ENCODE data around the gene HARS1. TPM values are rescaled to one million over a fixed set of nuclear protein-coding genes. Genes with fewer than 3 reads are reported as not detected.
A peak's percentile ranks its signal among the peaks of the same experiment; 100 is the strongest.
"Not testable (repeated sequence)": the region's sequence is repeated elsewhere in the genome, so short reads cannot be mapped to it uniquely, and the experiment has no call there.

Gene HARS1
- total RNA-seq, 2 donors from 2014 or later = 48.0 to 52.1 TPM

DNA sequence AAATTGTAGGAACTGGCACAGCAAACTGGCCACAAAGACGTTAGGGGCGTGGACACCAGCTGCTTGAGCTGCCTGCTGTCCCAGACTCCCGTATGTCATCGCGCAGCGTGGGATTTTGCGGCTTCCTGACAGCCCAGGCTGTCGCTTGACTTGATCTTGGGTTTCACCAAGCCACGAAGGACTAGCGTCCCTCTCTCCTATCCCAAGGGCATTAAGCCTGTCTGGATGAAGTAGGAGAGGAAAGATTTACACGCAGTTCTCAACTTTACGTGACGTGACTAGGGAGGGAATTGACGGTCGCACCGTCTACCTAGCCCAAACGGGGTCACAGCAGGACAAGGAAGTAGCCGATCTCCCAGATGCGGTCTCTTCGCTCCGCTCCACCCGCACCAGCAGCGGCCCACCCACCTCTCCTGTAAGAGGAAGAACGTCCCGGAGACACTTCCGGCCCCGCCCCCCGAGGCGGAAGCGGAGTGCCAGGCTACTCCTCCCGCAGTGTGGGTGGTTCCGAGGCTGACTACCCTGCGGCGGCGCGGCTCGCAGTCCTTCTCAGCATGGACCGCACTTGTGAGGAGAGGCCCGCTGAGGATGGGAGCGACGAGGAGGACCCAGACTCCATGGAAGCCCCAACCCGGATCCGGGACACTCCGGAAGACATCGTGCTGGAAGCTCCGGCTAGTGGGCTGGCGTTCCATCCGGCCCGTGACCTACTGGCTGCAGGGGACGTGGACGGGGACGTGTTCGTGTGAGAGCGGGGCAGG, 26.6 kb downstream of the HARS1 start, which contains the start of gene WDR55:
WDR55 (plus strand) TSS at position 546 of the 761 bp plus-strand sequence; CDS start at position 555, 9 bp downstream.
- H3K9ac ChIP-seq (ENCODE audit: extremely low read depth, low read length, poor library complexity, severe bottlenecking) = peak within 1 kb of the TSS; percentile 52
- Mint-ChIP-seq H3K36me3 (ENCODE audit: low read depth) (peaks cover 66% of the 10 kb centered on the region), H3K27ac (peak within 1 kb of the TSS; percentile 91), H3K9me3 (no peaks in the 10 kb centered on the region), H3K4me3 (peak within 1 kb of the TSS; percentile 99), H3K27me3 (ENCODE audit: insufficient read depth) (no peaks in the 10 kb centered on the region), H3K4me1 (peaks cover 8% of the 10 kb centered on the region)
- H3K27me3 ChIP-seq (ENCODE audit: control insufficient read depth, insufficient read depth, low read length, poor library complexity, severe bottlenecking) = no peaks in the 10 kb centered on the region
- peaks cover 58% of the 10 kb centered on the region for H3K36me3 ChIP-seq (ENCODE audit: control insufficient read depth, insufficient read depth, low read length)
- no peak for TF ChIP-seq CTCF (conservative IDR thresholded peaks at IDR 0.05)
- H3K9me3 ChIP-seq (ENCODE audit: control insufficient read depth, low read length) = no peaks in the 10 kb centered on the region
- peak; percentile 98 for DNase-seq
- H3K4me1 ChIP-seq (ENCODE audit: control insufficient read depth, insufficient read depth, low read length) = no peaks in the 10 kb centered on the region
- peak within 1 kb of the TSS; percentile 72 for H3K27ac ChIP-seq (ENCODE audit: low read depth, low read length)
- H3K4me3 ChIP-seq (ENCODE audit: low read length) = peak within 1 kb of the TSS; percentile 87
- WGBS, 2 experiments (ENCODE audit: insufficient coverage in 1 of 2, insufficient read length in 1 of 2) = 1% methylated on average over 37 to 54 of the region's 54 CpGs

- peak overlapping the region; percentile 99 for H3K4me3 Mint-ChIP-seq
- no peaks in the 10 kb centered on the region for H3K27me3 Mint-ChIP-seq (ENCODE audit: insufficient read depth)
- TF ChIP-seq CTCF (conservative IDR thresholded peaks at IDR 0.05) = no peak
- peak overlapping the region; percentile 87 for H3K4me3 ChIP-seq (ENCODE audit: low read length)
- peak overlapping the region; percentile 72 for H3K27ac ChIP-seq (ENCODE audit: low read depth, low read length)
- peak overlapping the region; percentile 91 for H3K27ac Mint-ChIP-seq
- peaks cover 66% of the 10 kb centered on the region for H3K36me3 Mint-ChIP-seq (ENCODE audit: low read depth)
- H3K27me3 ChIP-seq (ENCODE audit: control insufficient read depth, insufficient read depth, low read length, poor library complexity, severe bottlenecking) = no peaks in the 10 kb centered on the region
- no peaks in the 10 kb centered on the region for H3K9me3 Mint-ChIP-seq
- 74 to 76% methylated on average over 18 of the region's 18 CpGs for WGBS, 2 experiments (ENCODE audit: insufficient coverage in 1 of 2, insufficient read length in 1 of 2)
- peaks cover 8% of the 10 kb centered on the region for H3K4me1 Mint-ChIP-seq
- H3K36me3 ChIP-seq (ENCODE audit: control insufficient read depth, insufficient read depth, low read length) = peaks cover 58% of the 10 kb centered on the region
- peak overlapping the region; percentile 52 for H3K9ac ChIP-seq (ENCODE audit: extremely low read depth, low read length, poor library complexity, severe bottlenecking)
- H3K9me3 ChIP-seq (ENCODE audit: control insufficient read depth, low read length) = no peaks in the 10 kb centered on the region
- H3K4me1 ChIP-seq (ENCODE audit: control insufficient read depth, insufficient read depth, low read length) = no peaks in the 10 kb centered on the region
- no peak for DNase-seq
These were observed 27.2 kb downstream of the HARS1 start for GRCh38 chr5:140664030-140664358.

DNA sequence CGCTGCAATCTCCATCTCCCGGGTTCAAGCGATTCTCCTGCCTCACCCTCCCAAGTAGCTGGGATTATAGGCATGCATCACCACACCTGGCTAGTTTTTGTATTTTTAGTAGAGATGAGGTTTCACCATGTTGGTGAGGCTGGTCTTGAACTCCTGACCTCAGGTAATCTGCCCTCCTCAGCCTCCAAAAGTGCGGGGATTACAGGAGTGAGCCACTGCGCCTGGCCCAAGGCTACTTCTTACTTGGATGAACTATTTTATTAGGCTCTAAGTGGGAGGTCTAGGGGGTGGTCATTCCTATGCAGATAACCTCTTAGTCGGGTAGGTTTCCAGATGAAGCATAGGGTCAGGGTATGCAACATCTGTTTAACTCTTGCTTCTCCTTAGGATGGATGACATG, 30.8 kb downstream of the HARS1 start:
- H3K9ac ChIP-seq (ENCODE audit: extremely low read depth, low read length, poor library complexity, severe bottlenecking); H3K27ac Mint-ChIP-seq; H3K4me1 ChIP-seq (ENCODE audit: control insufficient read depth, insufficient read depth, low read length); H3K4me1 Mint-ChIP-seq; H3K4me3 Mint-ChIP-seq; DNase-seq; H3K9me3 ChIP-seq (ENCODE audit: control insufficient read depth, low read length); H3K27ac ChIP-seq (ENCODE audit: low read depth, low read length); H3K27me3 Mint-ChIP-seq (ENCODE audit: insufficient read depth); H3K27me3 ChIP-seq (ENCODE audit: control insufficient read depth, insufficient read depth, low read length, poor library complexity, severe bottlenecking); H3K9me3 Mint-ChIP-seq; H3K4me3 ChIP-seq (ENCODE audit: low read length): not testable (repeated sequence)
- peaks cover 65% of the 10 kb centered on the region for H3K36me3 Mint-ChIP-seq (ENCODE audit: low read depth)
- H3K36me3 ChIP-seq (ENCODE audit: control insufficient read depth, insufficient read depth, low read length) = peaks cover 72% of the 10 kb centered on the region
- WGBS, 2 experiments (ENCODE audit: insufficient coverage in 1 of 2, insufficient read length in 1 of 2) = 85 to 96% methylated on average over 3 to 6 of the region's 6 CpGs

All from endodermal cell (in vitro differentiated cells).